HFFc6 (cell line): ENCODE data around the gene LIN7B. TPM values are rescaled to one million over a fixed set of nuclear protein-coding genes. Genes with fewer than 3 reads are reported as not detected.
A peak's percentile ranks its signal among the peaks of the same experiment; 100 is the strongest.

Source experiments
- DNase-seq: peaks from one replicate; pipeline ENCODE4 v3.0.0-alpha.2; 2018
- H3K27ac Mint-ChIP-seq: 2 replicates; pipeline ENCODE4 v1.8.0; 2020; ENCODE audit warnings: mild to moderate bottlenecking, mixed read lengths
- H3K27me3 Mint-ChIP-seq: 2 replicates; pipeline ENCODE4 v1.8.0; 2021; ENCODE audit warnings: mild to moderate bottlenecking, moderate library complexity, mixed read lengths; ENCODE audit not compliant: insufficient read depth
- H3K36me3 Mint-ChIP-seq: 2 replicates; pipeline ENCODE4 v1.8.0; 2021; ENCODE audit warnings: low read depth, mixed read lengths
- H3K4me1 Mint-ChIP-seq: 2 replicates; pipeline ENCODE4 v1.8.0; 2020; ENCODE audit warnings: low read depth, mixed read lengths
- H3K4me3 Mint-ChIP-seq: 2 replicates; pipeline ENCODE4 v1.8.0; 2020; ENCODE audit warnings: mild to moderate bottlenecking, moderate library complexity, mixed read lengths
- H3K9me3 Mint-ChIP-seq: 2 replicates; pipeline ENCODE4 v1.8.0; 2020; ENCODE audit warnings: mild to moderate bottlenecking, mixed read lengths
- CTCF ChIP-seq: fragments of 200-600 bp; sonication (generic); IDR thresholded peaks from 2 replicates; pipeline ENCODE4 v1.5.0; 2021; ENCODE audit warnings: antibody characterized with exemption, mild to moderate bottlenecking
- total RNA-seq, 6 experiments: library from RNA; stranded (reverse); fragmentation: NEBNext Ultra II Directional; extraction: Animal tissue kit (Norgen Biotek cat#: 25700); gene quantifications; 2 replicates in 1 of 6; 3 replicates in 5 of 6; pipeline ENCODE4 v1.2.3, GENCODE V29; 2021

LIN7B gene
- total RNA-seq, 6 experiments from 2014 or later: 9.3 to 12.7 (median 10.2) TPM

- Mint-ChIP-seq H3K4me3 (peak overlapping the region; percentile 38), H3K9me3 (no peaks in the 10 kb centered on the region; the same call in 1 of the 2 replicates), H3K36me3 (peaks cover 11% of the 10 kb centered on the region), H3K4me1 (peaks cover 12% of the 10 kb centered on the region), H3K27ac (no peak overlapping the region), H3K27me3 (peaks cover 10% of the 10 kb centered on the region)
- no peak for DNase-seq
- no peak for TF ChIP-seq CTCF
Measured at GRCh38 chr19:49151267-49152118, 37.3 kb downstream of the LIN7B start.

GRCh38 chr19:49152119-49152550 lies 38.0 kb downstream of the LIN7B start:
- Mint-ChIP-seq H3K4me1 (peaks cover 11% of the 10 kb centered on the region; the same call in 1 of the 2 replicates), H3K36me3 (peaks cover 11% of the 10 kb centered on the region), H3K27ac (no peak overlapping the region), H3K9me3 (no peaks in the 10 kb centered on the region; the same call in 1 of the 2 replicates), H3K4me3 (no peak overlapping the region), H3K27me3 (peaks cover 11% of the 10 kb centered on the region)
- TF ChIP-seq CTCF: no peak
- no peak for DNase-seq

GRCh38 chr19:49153167-49153809 lies 39.1 kb downstream of the LIN7B start:
- Mint-ChIP-seq H3K4me3 (no peak overlapping the region), H3K27me3 (peaks cover 12% of the 10 kb centered on the region), H3K9me3 (no peaks in the 10 kb centered on the region; the same call in 1 of the 2 replicates), H3K36me3 (peaks cover 14% of the 10 kb centered on the region), H3K4me1 (peaks cover 14% of the 10 kb centered on the region), H3K27ac (no peak overlapping the region)
- no peak for DNase-seq
- TF ChIP-seq CTCF: no peak

- no peak overlapping the region for H3K4me3 Mint-ChIP-seq
- H3K4me1 Mint-ChIP-seq: peaks cover 15% of the 10 kb centered on the region
- no peaks in the 10 kb centered on the region; the same call in 1 of the 2 replicates for H3K9me3 Mint-ChIP-seq
- H3K36me3 Mint-ChIP-seq: peaks cover 17% of the 10 kb centered on the region
- peaks cover 12% of the 10 kb centered on the region for H3K27me3 Mint-ChIP-seq
- TF ChIP-seq CTCF: no peak
- no peak for DNase-seq
- no peak overlapping the region for H3K27ac Mint-ChIP-seq
Measured at GRCh38 chr19:49154279-49154678, 40.1 kb downstream of the LIN7B start.

GRCh38 chr19:49155005-49155819 lies 41.0 kb downstream of the LIN7B start, which contains the start of gene HRC:
Gene HRC, minus strand, starts transcription at chr19:49155396. Its CDS starts 159 bp downstream, at chr19:49155237.
- Mint-ChIP-seq H3K4me1 (peaks cover 18% of the 10 kb centered on the region), H3K27me3 (peaks cover 12% of the 10 kb centered on the region), H3K36me3 (peaks cover 23% of the 10 kb centered on the region), H3K27ac (no peak within 1 kb of the TSS), H3K9me3 (no peaks in the 10 kb centered on the region; the same call in 1 of the 2 replicates), H3K4me3 (no peak within 1 kb of the TSS)
- TF ChIP-seq CTCF: no peak
- no peak for DNase-seq
